Heart left ventricle (tissue), 16 donors: ENCODE data around the gene UXT. TPM values are rescaled to one million over a fixed set of nuclear protein-coding genes. Genes with fewer than 3 reads are reported as not detected.

Experiments used
- ATAC-seq, 4 donors: fragments of 200-7000 bp; cut with Tn5 transposase; one replicate each; pipeline ENCODE4 v1.9.1; 2020 to 2022; ENCODE audit warnings: moderate library complexity in 4 of 4, mild to moderate bottlenecking in 3 of 4, moderate number of reproducible peaks in 1 of 4
- DNase-seq, 5 donors: peaks; one replicate each; pipeline ENCODE4 v3.0.0-alpha.2; 2020
- H3K27ac ChIP-seq, 12 donors: fragments of 200-600 bp; sonication (generic) in 4 of 12; one replicate each; pipeline versions ENCODE4 v1.5.0 to v1.8.0; 2016 to 2022; ENCODE audit warnings: mild to moderate bottlenecking in 2 of 12
- H3K27me3 ChIP-seq, 9 donors: fragments of 200-600 bp; sonication (generic) in 2 of 9; one replicate each; pipeline versions ENCODE4 v1.5.1 to v1.8.0; 2016 to 2022; ENCODE audit warnings: mild to moderate bottlenecking in 3 of 9
- H3K36me3 ChIP-seq, 9 donors: fragments of 200-600 bp; sonication (generic) in 2 of 9; one replicate each; pipeline versions ENCODE4 v1.5.0 to v1.8.0; 2018 to 2022; ENCODE audit warnings: mild to moderate bottlenecking in 2 of 9
- H3K4me1 ChIP-seq, 12 donors: fragments of 200-600 bp; sonication (generic) in 4 of 12; one replicate each; pipeline versions ENCODE4 v1.5.0 to v1.8.0; 2016 to 2022; ENCODE audit warnings: mild to moderate bottlenecking in 3 of 12
- H3K4me3 ChIP-seq, 12 donors: fragments of 200-600 bp; sonication (generic) in 4 of 12; one replicate each; pipeline versions ENCODE4 v1.5.0 to v1.8.0; 2017 to 2022; ENCODE audit warnings: mild to moderate bottlenecking in 9 of 12, moderate library complexity in 4 of 12
- H3K9me3 ChIP-seq, 12 donors: fragments of 200-600 bp; sonication (generic) in 4 of 12; one replicate each; pipeline versions ENCODE4 v1.5.0 to v1.8.0; 2016 to 2022; ENCODE audit warnings: mild to moderate bottlenecking in 1 of 12
- CTCF ChIP-seq, 12 donors: fragments of 200-600 bp; sonication (generic) in 4 of 12; IDR thresholded peaks; one replicate each; pipeline versions ENCODE4 v1.5.0 to v1.8.0; 2018 to 2022; ENCODE audit warnings: antibody characterized with exemption in 12 of 12, mild to moderate bottlenecking in 5 of 12
- POLR2A ChIP-seq, 2 donors: fragments of 450-650 bp; IDR thresholded peaks; one replicate each; pipeline ENCODE4 v1.6.1; 2017; ENCODE audit warnings: antibody characterized with exemption in 2 of 2, mild to moderate bottlenecking in 2 of 2, moderate library complexity in 2 of 2
- WGBS, 4 donors: extraction: QIAGEN DNeasy Blood & Tissue Kit in 2 of 4; methylation state at CpG; one replicate each; pipeline versions ENCODE4 v1.1.5 to v1.1.7; 2013 to 2018; 5-methylcytosine and 5-hydroxymethylcytosine counted together
- intact Hi-C, 10 donors: fragments of 100-400 bp; cut with DNase I; formaldehyde crosslinking; loops; one replicate each; pipeline versions ENCODE4 v1.11.1 to v1.14.2; 2022
- polyA plus RNA-seq, 2 donors: library from polyadenylated mRNA; stranded (reverse); fragments of 200-250 nt; gene quantifications; one replicate each; pipeline ENCODE4 v1.2.3, GENCODE V29; 2013
- total RNA-seq, 9 donors: library from RNA; depleted of rRNA in 2 of 9; stranded (reverse); fragments of >200 nt in 2 of 9; fragmentation: NEBNext Ultra II Directional in 3 of 9; extraction: Animal tissue kit (Norgen Biotek cat#: 25700) in 3 of 9; gene quantifications; one replicate each; pipeline versions ENCODE4 v1.1.0 to v1.2.4, GENCODE V29; 2016 to 2023
- donor health status: ischemic (EF 13 %, LVEDD 7.1; RV severe dilation, severe dysfunction).
- donor health status: healthy with polysubstance abuse.
- donor health status: DM: no; HTN: yes; CAD: no.
- donor health status: DM: no; HTN: no; CAD: no.
- donor health status: ischemic (EF 25% LVEDD 6.9; RV normal size, moderate dysfunction).
- donor health status: ischemic (EF 25% LVEDD 5.7; RV mildly dilated, moderate dysfunction).
- donor health status: healthy.
- donor health status: DM: yes; HTN: yes; CAD: no.
- donor health status: ischemic (EF 35%, LVEDD 5.7; RV mildly dilated, moderate dysfunction).
- donor health status: nonischemic (EF 11% LVEDD 7.7; RV severe dilation, severe dysfunction).
- donor health status: DM: yes; HTN: yes; CAD: no.
- donor health status: PGD.
- donor health status: ischemic (EF 29% LVEDD 5.4; RV normal size, mild dysfunction).
- donor health status: nonischemic (EF 23%, LVEDD 6.1; RV moderate dilation, normal function).

Gene UXT
- total and polyA plus RNA-seq, 11 donors = 74.4 to 193 (median 97.7) TPM

GRCh38 chrX:47664737-47665136 lies 5.8 kb upstream of the UXT start:
- WGBS, 4 donors = 71 to 89% (median 74%) methylated on average over 5 of the region's 5 CpGs

GRCh38 chrX:47662144-47662657 lies 3.2 kb upstream of the UXT start:
- peak overlapping the region in 2 of 12 donors; percentile 24 to 48 for H3K27ac ChIP-seq
- intact Hi-C loops = no loop called here
- peaks cover 0 to 13% (median 3%) of the 10 kb centered on the region in 12 donors for H3K4me1 ChIP-seq
- ATAC-seq = no peak
- no peak for TF ChIP-seq CTCF (IDR thresholded peaks at IDR 0.05)
- no peak for TF ChIP-seq POLR2A (IDR thresholded peaks at IDR 0.05)
- H3K36me3 ChIP-seq = peaks cover 0 to 6% (median under 1%) of the 10 kb centered on the region in 9 donors
- H3K4me3 ChIP-seq = no peak overlapping the region
- H3K9me3 ChIP-seq = no peaks in the 10 kb centered on the region
- peak in 1 of 5 donors; percentile 46 for DNase-seq
- WGBS, 4 donors = 22 to 85% (median 54%) methylated on average over 1 of the region's 1 CpG
- no peaks in the 10 kb centered on the region for H3K27me3 ChIP-seq

More at GRCh38 chrX:47664737-47665136, 5.8 kb upstream of the UXT start:
- intact Hi-C loops = no loop called here
- Histone ChIP-seq H3K27me3 (no peaks in the 10 kb centered on the region), H3K4me1 (peaks cover 0 to 2% (median 0%) of the 10 kb centered on the region in 12 donors), H3K4me3 (no peak overlapping the region), H3K27ac (no peak overlapping the region), H3K36me3 (no peaks in the 10 kb centered on the region), H3K9me3 (no peaks in the 10 kb centered on the region)
- DNase-seq (no peak), ATAC-seq (no peak)
- TF ChIP-seq POLR2A (IDR thresholded peaks at IDR 0.05) (no peak), CTCF (IDR thresholded peaks at IDR 0.05) (no peak)

GRCh38 chrX:47661539-47661938 lies 2.6 kb upstream of the UXT start:
- DNase-seq (no peak), ATAC-seq (no peak)
- no peaks in the 10 kb centered on the region for H3K9me3 ChIP-seq
- H3K27me3 ChIP-seq = no peaks in the 10 kb centered on the region
- intact Hi-C loops = no loop called here
- H3K27ac ChIP-seq = peak overlapping the region in 1 of 12 donors; percentile 9
- TF ChIP-seq CTCF (IDR thresholded peaks at IDR 0.05) (no peak), POLR2A (IDR thresholded peaks at IDR 0.05) (no peak)
- no peak overlapping the region for H3K4me3 ChIP-seq
- WGBS, 4 donors = 74 to 92% (median 84%) methylated on average over 7 of the region's 7 CpGs
- H3K4me1 ChIP-seq = peaks cover 0 to 13% (median 3%) of the 10 kb centered on the region in 12 donors
- H3K36me3 ChIP-seq = peaks cover 0 to 12% (median 7%) of the 10 kb centered on the region in 9 donors

GRCh38 chrX:47659421-47659726 lies 394 bp upstream of the UXT start:
- no peak for TF ChIP-seq CTCF (IDR thresholded peaks at IDR 0.05)
- no peak for TF ChIP-seq POLR2A (IDR thresholded peaks at IDR 0.05)
- no peaks in the 10 kb centered on the region for H3K9me3 ChIP-seq
- intact Hi-C loops = loop anchor here in 6 of 10 donors (5.0 to 10.0 kb wide), 4 partner anchors 175 to 465 kb away; partner anchors contain the start of genes UBA1 (in 2 of the 6) and ZNF81 (in 2 of the 6)
- peaks cover 0 to 13% (median 3%) of the 10 kb centered on the region in 12 donors for H3K4me1 ChIP-seq
- H3K27me3 ChIP-seq = no peaks in the 10 kb centered on the region
- ATAC-seq (no peak), DNase-seq (no peak)
- peaks cover 0 to 32% (median 22%) of the 10 kb centered on the region in 9 donors for H3K36me3 ChIP-seq
- 25 to 51% (median 37%) methylated on average over 8 of the region's 8 CpGs for WGBS, 4 donors
- peak overlapping the region in 11 of 12 donors; percentile 88 to 97 (median 91) for H3K27ac ChIP-seq
- peak overlapping the region in 11 of 12 donors; percentile 40 to 80 (median 66) for H3K4me3 ChIP-seq
